Heart right ventricle (tissue), 16 donors: Measurements from ENCODE around the gene MICALL1. TPM values are rescaled to one million over a fixed set of nuclear protein-coding genes. Genes with fewer than 3 reads are reported as not detected.

Source experiments
- ATAC-seq, 8 donors: fragments of 200-7000 bp; cut with Tn5 transposase; one replicate each; pipeline ENCODE4 v1.9.1; 2020; ENCODE audit warnings: mild to moderate bottlenecking in 8 of 8, moderate library complexity in 8 of 8, moderate number of reproducible peaks in 1 of 8
- DNase-seq, 2 donors: peaks; one replicate each; pipeline ENCODE4 v3.0.0-alpha.2; 2020
- H3K27ac ChIP-seq, 10 donors: fragments of 200-600 bp; sonication (generic) in 2 of 10; one replicate each; pipeline versions ENCODE4 v1.5.0 to v1.8.0; 2020 to 2022; ENCODE audit warnings: mild to moderate bottlenecking in 3 of 10
- H3K27me3 ChIP-seq, 7 donors: fragments of 200-600 bp; one replicate each; pipeline ENCODE4 v1.8.0; 2021 to 2022; ENCODE audit warnings: mild to moderate bottlenecking in 2 of 7
- H3K36me3 ChIP-seq, 9 donors: fragments of 200-600 bp; sonication (generic) in 1 of 9; one replicate each; pipeline versions ENCODE4 v1.5.0 to v1.8.0; 2020 to 2022; ENCODE audit warnings: mild to moderate bottlenecking in 2 of 9
- H3K4me1 ChIP-seq, 9 donors: fragments of 200-600 bp; sonication (generic) in 1 of 9; one replicate each; pipeline versions ENCODE4 v1.5.0 to v1.8.0; 2020 to 2022; ENCODE audit warnings: mild to moderate bottlenecking in 4 of 9
- H3K4me3 ChIP-seq, 10 donors: fragments of 200-600 bp; sonication (generic) in 2 of 10; one replicate each; pipeline versions ENCODE4 v1.5.0 to v1.8.0; 2020 to 2022; ENCODE audit warnings: mild to moderate bottlenecking in 7 of 10, moderate library complexity in 2 of 10
- H3K9me3 ChIP-seq, 11 donors: fragments of 200-600 bp in 10 of 11; sonication (generic) in 2 of 11; one replicate each; pipeline versions ENCODE4 v1.5.0 to v1.8.0; 2013 to 2022; ENCODE audit warnings: mild to moderate bottlenecking in 2 of 11, control low read depth in 1 of 11, moderate library complexity in 1 of 11
- CTCF ChIP-seq, 9 donors: fragments of 200-600 bp; sonication (generic) in 2 of 9; IDR thresholded peaks; one replicate each; pipeline versions ENCODE4 v1.5.0 to v1.8.0; 2021 to 2022; ENCODE audit warnings: antibody characterized with exemption in 9 of 9, mild to moderate bottlenecking in 5 of 9, moderate library complexity in 1 of 9
- WGBS, 2 donors: extraction: QIAGEN DNeasy Blood & Tissue Kit; methylation state at CpG; one replicate each; pipeline ENCODE4 v1.1.7; 2013; ENCODE audit warnings: inconsistent platforms in 1 of 2; 5-methylcytosine and 5-hydroxymethylcytosine counted together
- intact Hi-C, 10 donors: fragments of 100-400 bp; cut with DNase I; formaldehyde crosslinking; loops; one replicate each; pipeline versions ENCODE4 v1.11.1 to v1.14.2; 2022
- polyA plus RNA-seq, 2 donors: library from polyadenylated mRNA; stranded (reverse); fragments of 200-250 nt; gene quantifications; one replicate each; pipeline ENCODE4 v1.2.3, GENCODE V29; 2013
- total RNA-seq, 10 donors: library from RNA; stranded (reverse); fragmentation: NEBNext Ultra II Directional in 3 of 10; extraction: Animal tissue kit (Norgen Biotek cat#: 25700) in 3 of 10; gene quantifications; one replicate each; pipeline versions ENCODE4 v1.2.1 to v1.2.4, GENCODE V29; 2021 to 2023
- donor health status: Arrhythmogenic right ventricular cardiomyopathy.
- donor health status: ischemic (EF 13 %, LVEDD 7.1; RV severe dilation, severe dysfunction).
- donor health status: healthy with polysubstance abuse.
- donor health status: DM: no; HTN: yes; CAD: no.
- donor health status: DM: no; HTN: no; CAD: no.
- donor health status: ischemic (EF 25% LVEDD 6.9; RV normal size, moderate dysfunction).
- donor health status: ischemic (EF 25% LVEDD 5.7; RV mildly dilated, moderate dysfunction).
- donor health status: healthy.
- donor health status: DM: yes; HTN: yes; CAD: no.
- donor health status: Ischemic cardiomyopathy.
- donor health status: ischemic (EF 35%, LVEDD 5.7; RV mildly dilated, moderate dysfunction).
- donor health status: nonischemic (EF 11% LVEDD 7.7; RV severe dilation, severe dysfunction).
- donor health status: DM: yes; HTN: yes; CAD: no.
- donor health status: PGD.
- donor health status: ischemic (EF 29% LVEDD 5.4; RV normal size, mild dysfunction).
- donor health status: nonischemic (EF 23%, LVEDD 6.1; RV moderate dilation, normal function).

The MICALL1 gene
- total and polyA plus RNA-seq, 12 donors: 9.3 to 26.9 (median 15.5) TPM

GRCh38 chr22:37985751-37986281 lies 79.7 kb downstream of the MICALL1 start:
- no peaks in the 10 kb centered on the region for H3K9me3 ChIP-seq
- ATAC-seq: no peak
- no peaks in the 10 kb centered on the region for H3K27me3 ChIP-seq
- H3K36me3 ChIP-seq: peaks cover 0 to 15% (median 0%) of the 10 kb centered on the region in 9 donors
- intact Hi-C loops: no loop called here
- no peak for DNase-seq
- no peak overlapping the region for H3K27ac ChIP-seq
- no peak overlapping the region for H3K4me3 ChIP-seq
- no peak for TF ChIP-seq CTCF (IDR thresholded peaks at IDR 0.05)
- H3K4me1 ChIP-seq: peaks cover 0 to 19% (median 2%) of the 10 kb centered on the region in 9 donors
- 88 to 92% methylated on average over 27 of the region's 27 CpGs for WGBS, 2 donors

- H3K4me3 ChIP-seq: no peak overlapping the region
- 86 to 91% methylated on average over 6 to 7 of the region's 7 CpGs for WGBS, 2 donors
Measured at GRCh38 chr22:37986371-37986770, 80.3 kb downstream of the MICALL1 start.

GRCh38 chr22:37989146-37990045 lies 83.3 kb downstream of the MICALL1 start:
- peak in 2 of 8 donors; percentile 10 to 25 for ATAC-seq
- Histone ChIP-seq H3K27ac (no peak overlapping the region), H3K36me3 (peaks cover 0 to 15% (median 0%) of the 10 kb centered on the region in 9 donors), H3K9me3 (no peaks in the 10 kb centered on the region), H3K4me3 (no peak overlapping the region), H3K27me3 (no peaks in the 10 kb centered on the region), H3K4me1 (peaks cover 0 to 10% (median 0%) of the 10 kb centered on the region in 9 donors)
- no peak for TF ChIP-seq CTCF (IDR thresholded peaks at IDR 0.05)
- intact Hi-C loops: no loop called here
- WGBS, 2 donors: 87 to 94% methylated on average over 14 of the region's 14 CpGs
- no peak for DNase-seq

More at GRCh38 chr22:37986371-37986770, 80.3 kb downstream of the MICALL1 start:
- Histone ChIP-seq H3K36me3 (peaks cover 0 to 15% (median 0%) of the 10 kb centered on the region in 9 donors), H3K27ac (no peak overlapping the region), H3K27me3 (no peaks in the 10 kb centered on the region), H3K4me1 (peaks cover 0 to 13% (median 0%) of the 10 kb centered on the region in 9 donors), H3K9me3 (no peaks in the 10 kb centered on the region)
- ATAC-seq: no peak
- intact Hi-C loops: no loop called here
- TF ChIP-seq CTCF (IDR thresholded peaks at IDR 0.05): no peak
- no peak for DNase-seq

GRCh38 chr22:37990301-37990700 lies 84.2 kb downstream of the MICALL1 start:
- WGBS, 2 donors: 49 to 60% methylated on average over 5 of the region's 5 CpGs
- intact Hi-C loops: no loop called here

More at GRCh38 chr22:37990301-37990700, 84.2 kb downstream of the MICALL1 start:
- no peak for TF ChIP-seq CTCF (IDR thresholded peaks at IDR 0.05)
- Histone ChIP-seq H3K36me3 (peaks cover 0 to 15% (median 0%) of the 10 kb centered on the region in 9 donors), H3K9me3 (no peaks in the 10 kb centered on the region), H3K27me3 (no peaks in the 10 kb centered on the region), H3K4me1 (peaks cover 0 to 10% (median 0%) of the 10 kb centered on the region in 9 donors), H3K27ac (no peak overlapping the region), H3K4me3 (no peak overlapping the region)
- ATAC-seq (peak in 4 of 8 donors; percentile 22 to 53 (median 43)), DNase-seq (peak; percentile 19 to 53)
